Hepatocyte (in vitro differentiated cells): ENCODE measurements around the gene GJB3.

Experiments used
- EZH2 ChIP-seq: fragments of 200-600 bp; sonication (generic); IDR thresholded peaks from 2 replicates; pipeline ENCODE4 v1.6.1; 2016; ENCODE audit warnings: antibody characterized with exemption, mild to moderate bottlenecking, borderline replicate concordance
- EZH2phosphoT487 ChIP-seq: fragments of 200-600 bp; sonication (generic); IDR thresholded peaks from one replicate; pipeline ENCODE4 v1.6.1; 2018; ENCODE audit warnings: antibody characterized with exemption, mild to moderate bottlenecking, low read depth, moderate library complexity; ENCODE audit not compliant: unreplicated experiment, severe bottlenecking
- TF ChIP-seq, protein P1 (sequence below): fragments of 200-600 bp; sonication (generic); IDR thresholded peaks from 2 replicates; pipeline ENCODE4 v1.5.1; 2016; ENCODE audit warnings: antibody characterized with exemption, mild to moderate bottlenecking; ENCODE audit not compliant: poor library complexity

DNA sequence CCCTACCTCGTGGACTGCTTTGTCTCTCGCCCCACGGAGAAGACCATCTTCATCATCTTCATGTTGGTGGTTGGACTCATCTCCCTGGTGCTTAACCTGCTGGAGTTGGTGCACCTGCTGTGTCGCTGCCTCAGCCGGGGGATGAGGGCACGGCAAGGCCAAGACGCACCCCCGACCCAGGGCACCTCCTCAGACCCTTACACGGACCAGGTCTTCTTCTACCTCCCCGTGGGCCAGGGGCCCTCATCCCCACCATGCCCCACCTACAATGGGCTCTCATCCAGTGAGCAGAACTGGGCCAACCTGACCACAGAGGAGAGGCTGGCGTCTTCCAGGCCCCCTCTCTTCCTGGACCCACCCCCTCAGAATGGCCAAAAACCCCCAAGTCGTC, 13.8 kb downstream of the GJB3 start:
- TF ChIP-seq, protein P1, sequence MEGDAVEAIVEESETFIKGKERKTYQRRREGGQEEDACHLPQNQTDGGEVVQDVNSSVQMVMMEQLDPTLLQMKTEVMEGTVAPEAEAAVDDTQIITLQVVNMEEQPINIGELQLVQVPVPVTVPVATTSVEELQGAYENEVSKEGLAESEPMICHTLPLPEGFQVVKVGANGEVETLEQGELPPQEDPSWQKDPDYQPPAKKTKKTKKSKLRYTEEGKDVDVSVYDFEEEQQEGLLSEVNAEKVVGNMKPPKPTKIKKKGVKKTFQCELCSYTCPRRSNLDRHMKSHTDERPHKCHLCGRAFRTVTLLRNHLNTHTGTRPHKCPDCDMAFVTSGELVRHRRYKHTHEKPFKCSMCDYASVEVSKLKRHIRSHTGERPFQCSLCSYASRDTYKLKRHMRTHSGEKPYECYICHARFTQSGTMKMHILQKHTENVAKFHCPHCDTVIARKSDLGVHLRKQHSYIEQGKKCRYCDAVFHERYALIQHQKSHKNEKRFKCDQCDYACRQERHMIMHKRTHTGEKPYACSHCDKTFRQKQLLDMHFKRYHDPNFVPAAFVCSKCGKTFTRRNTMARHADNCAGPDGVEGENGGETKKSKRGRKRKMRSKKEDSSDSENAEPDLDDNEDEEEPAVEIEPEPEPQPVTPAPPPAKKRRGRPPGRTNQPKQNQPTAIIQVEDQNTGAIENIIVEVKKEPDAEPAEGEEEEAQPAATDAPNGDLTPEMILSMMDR: no peak
- TF ChIP-seq EZH2 (no peak), EZH2phosphoT487 (no peak)
